Activated CD8-positive, alpha-beta memory T cell treated with anti-CD3 and anti-CD28 coated beads for 1 hour (primary cell): Measurements from ENCODE around the gene ARRDC3.
"Not testable (repeated sequence)": the region's sequence is repeated elsewhere in the genome, so short reads cannot be mapped to it uniquely, and the experiment has no call there.

ENCODE experiments used
- DNase-seq, 2 donors: peaks; one replicate each; pipeline ENCODE4 v3.0.0-alpha.2; 2020; ENCODE audit warnings: low read depth in 1 of 2; ENCODE audit errors: extremely low read depth in 1 of 2

The ARRDC3 gene, protein sequence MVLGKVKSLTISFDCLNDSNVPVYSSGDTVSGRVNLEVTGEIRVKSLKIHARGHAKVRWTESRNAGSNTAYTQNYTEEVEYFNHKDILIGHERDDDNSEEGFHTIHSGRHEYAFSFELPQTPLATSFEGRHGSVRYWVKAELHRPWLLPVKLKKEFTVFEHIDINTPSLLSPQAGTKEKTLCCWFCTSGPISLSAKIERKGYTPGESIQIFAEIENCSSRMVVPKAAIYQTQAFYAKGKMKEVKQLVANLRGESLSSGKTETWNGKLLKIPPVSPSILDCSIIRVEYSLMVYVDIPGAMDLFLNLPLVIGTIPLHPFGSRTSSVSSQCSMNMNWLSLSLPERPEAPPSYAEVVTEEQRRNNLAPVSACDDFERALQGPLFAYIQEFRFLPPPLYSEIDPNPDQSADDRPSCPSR

DNA sequence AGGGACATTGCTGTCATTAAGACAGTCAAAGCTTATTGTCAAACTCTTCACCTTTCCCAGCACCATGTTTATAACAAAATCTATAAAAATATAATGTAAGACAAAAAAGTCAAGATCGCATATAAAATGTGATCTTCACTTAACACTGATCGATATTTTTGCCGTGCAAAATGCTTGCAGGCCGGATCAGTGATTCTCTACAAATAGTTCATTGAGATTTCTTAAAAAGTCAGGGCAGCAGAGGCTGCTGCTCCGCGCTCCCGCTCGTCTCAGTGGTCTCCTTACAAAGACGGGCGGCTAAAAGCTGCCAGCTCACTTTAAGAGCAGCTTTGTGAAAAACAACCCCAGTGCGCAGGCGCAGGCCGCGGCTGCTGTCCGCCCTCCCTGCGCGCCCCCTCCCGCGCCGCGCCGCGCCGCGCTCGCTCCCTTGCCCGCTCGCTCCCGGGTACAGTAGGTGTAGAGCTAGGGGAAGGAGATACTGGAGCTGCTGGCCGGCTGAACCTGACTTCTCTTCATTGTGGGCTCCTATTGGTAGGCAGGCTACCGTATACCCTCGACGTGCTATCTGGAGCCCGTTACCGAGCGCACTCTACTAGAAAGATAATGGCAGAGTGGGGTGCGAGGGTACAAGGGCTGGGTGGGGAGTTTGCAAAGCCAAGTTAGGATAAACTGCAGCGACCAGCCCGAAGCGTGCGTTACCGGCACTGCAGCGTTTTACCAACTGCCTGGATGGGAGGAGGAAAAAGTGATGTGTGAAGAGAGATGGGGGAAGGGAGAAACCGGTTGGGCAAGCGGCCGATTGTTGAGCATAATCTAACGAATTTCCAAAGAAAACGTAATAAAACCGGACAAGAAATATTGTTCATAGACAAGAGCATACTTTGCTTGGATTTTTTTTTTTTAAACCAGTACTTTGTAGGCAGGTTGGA is at the start of gene ARRDC3:
ARRDC3 (minus strand) TSS at position 291 of the 929 bp plus-strand sequence; CDS start at position 66, 225 bp downstream.
- DNase-seq, result peak; percentile 89 to 97

DNA sequence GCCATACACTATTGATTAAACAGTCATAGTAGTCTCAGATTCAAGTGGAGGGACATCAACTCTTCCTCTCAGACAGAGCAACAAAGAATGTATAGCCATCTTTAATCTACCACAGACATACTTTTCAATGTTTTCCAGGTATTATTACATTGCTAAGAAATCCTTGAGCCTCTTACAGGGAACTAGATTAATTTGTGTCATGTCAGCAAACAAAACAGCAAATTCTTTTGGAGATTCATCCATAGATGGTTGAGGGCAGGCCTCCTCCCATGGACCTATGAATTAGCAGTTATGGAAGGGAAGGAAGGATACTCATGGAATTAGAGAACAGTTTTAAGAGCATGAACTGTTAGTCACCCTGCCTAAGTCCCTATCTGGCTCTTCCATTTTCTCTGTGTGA is 47.8 kb upstream of the ARRDC3 start:
- no peak for DNase-seq

GRCh38 chr5:91424638-91425436 is 41.7 kb upstream of the ARRDC3 start:
- no peak for DNase-seq

GRCh38 chr5:91423871-91424270 is 40.8 kb upstream of the ARRDC3 start:
- DNase-seq, result no peak

- DNase-seq, result no peak
Measured at GRCh38 chr5:91420879-91421278, 37.8 kb upstream of the ARRDC3 start.

DNA sequence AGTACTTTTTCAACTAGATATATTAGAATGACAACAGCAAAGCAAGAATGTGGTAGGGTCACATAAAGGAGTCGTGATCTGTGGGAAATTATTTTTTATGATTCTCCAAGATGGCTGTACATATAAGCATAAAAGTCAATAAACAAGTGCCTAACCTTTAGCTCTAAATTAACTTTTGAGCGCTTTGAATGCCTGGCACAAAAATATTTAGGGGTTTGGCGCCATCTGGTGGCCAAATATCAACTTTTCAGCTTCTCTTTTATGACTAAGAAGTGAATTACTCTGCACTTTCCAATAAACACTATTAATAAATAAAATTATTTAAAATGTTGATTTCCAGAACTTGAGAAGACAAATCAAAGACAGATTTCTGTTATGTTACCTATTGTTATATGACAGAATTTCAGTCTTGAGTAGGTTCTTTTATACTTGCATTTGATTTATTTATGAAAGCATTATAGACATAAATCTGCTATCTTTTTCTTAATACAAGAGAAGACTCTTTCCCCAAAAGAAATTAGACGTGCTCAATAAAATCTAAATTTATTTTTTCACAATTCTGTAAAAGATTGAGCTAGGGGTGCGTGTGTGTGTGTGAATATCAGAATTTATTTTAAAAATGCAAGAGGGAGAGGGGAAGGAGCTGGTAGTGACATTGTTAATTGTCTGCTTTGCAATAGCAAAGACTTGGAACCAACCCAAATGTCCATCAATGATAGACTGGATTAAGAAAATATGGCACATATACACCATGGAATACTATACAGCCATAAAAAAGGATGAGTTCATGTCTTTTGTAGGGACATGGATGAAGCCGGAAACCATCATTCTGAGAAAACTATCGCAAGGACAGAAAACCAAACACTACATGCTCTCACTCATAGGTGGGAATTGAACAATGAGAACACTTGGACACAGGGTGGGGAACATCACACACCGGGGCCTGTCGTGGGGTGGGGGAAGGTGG is 36.7 kb upstream of the ARRDC3 start:
- peak; percentile 44 to 58 for DNase-seq

GRCh38 chr5:91419136-91419535 is 36.0 kb upstream of the ARRDC3 start:
- DNase-seq, result no peak

DNA sequence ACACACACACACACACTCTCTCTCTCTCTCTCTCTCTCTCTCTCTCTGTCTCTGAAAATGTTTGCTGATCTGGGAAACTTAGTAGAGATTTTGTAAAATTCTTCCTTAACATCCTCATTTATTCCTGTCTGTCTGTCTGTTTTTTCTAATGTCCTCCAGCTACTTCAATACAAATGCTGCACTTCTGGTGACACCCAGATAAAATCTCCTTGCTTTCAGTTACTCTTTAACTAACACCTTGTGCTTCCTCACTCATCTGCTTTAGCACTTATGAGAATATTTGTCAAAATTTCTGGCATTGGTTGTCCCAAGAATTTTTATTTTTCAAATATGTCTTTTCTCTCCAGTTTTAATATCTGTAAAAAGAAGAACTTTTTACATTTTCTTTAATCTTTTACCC is 35.0 kb upstream of the ARRDC3 start:
- no peak for DNase-seq

DNA sequence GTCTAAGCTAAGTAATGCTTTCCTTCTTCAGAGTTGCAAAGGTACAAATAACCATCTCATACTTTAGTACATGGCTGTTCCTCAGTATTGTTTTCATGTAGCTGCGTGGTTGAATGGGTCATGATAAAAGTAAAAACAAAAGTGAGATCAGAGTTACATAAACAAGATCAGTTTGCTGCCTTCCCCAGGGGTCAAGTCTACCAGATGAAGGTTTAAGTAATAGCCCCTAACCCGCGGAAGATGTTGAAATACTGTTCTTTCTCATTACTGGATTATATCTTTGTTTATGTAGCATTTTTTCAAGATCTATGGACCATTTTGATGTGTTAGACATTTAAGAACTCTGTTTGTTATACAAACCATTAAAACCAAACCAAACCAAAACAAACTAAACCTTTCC is 34.1 kb upstream of the ARRDC3 start:
- DNase-seq, result no peak

DNA sequence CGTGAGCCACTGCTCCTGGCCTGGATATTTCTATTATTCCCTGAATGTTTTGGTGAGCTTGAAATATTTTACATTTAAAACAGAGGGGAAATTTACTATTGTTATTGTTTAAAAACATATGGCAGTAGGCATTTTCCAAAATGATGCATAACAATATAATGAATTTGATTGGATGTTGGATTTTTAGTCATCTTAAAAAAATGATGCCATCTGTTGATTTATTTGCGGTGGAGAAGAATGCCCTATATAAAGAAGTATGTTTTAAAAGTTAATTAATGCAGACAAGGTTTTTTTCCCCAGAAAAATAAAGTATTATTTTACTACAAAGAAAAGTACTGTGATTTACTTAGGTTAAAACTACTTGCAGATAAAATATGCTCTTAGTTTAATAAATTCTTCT is 33.4 kb upstream of the ARRDC3 start:
- no peak for DNase-seq

DNA sequence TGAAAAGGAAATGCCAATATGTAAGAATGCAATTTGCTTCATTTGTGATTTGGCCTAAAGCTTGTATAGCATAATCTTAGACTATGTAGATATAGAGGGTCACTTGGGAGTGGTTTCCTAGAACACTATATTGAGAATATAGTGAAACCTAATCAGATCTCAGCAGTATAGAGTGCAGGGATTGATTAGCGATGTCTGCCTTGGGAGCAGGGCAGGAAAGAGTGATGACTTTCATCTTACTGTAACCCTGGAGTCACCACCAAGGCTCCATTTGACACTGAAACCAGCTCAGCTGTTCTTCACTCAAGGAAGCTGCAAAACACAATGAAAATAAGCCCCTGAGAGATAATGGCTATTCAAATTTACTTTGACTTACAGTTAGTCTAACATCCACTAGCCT is 26.2 kb upstream of the ARRDC3 start:
- DNase-seq, result no peak

GRCh38 chr5:91408710-91409109 is 25.6 kb upstream of the ARRDC3 start:
- DNase-seq, result no peak

- no peak for DNase-seq
Measured at GRCh38 chr5:91407204-91407603, 24.1 kb upstream of the ARRDC3 start.

- no peak for DNase-seq
Measured at GRCh38 chr5:91403438-91403837, 20.3 kb upstream of the ARRDC3 start.

DNA sequence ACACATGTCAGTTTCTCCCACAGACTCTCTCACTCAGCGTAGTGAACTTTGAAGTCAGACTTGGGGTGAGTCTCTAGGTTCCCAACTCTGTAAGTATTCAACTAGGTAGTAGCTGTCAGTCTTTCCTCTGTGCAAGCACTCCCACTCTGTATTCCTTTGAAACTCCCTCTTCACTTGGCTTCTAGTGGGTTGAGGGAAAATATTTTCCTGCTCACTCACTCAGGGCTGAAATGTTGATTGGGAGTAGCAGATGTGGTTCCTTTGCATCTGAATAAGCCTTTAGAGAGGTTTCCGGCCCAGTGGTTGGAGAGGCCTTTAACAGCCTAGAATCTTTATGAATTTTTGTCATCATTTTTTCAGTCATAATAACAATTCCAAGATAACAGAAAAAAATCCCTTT is 18.1 kb upstream of the ARRDC3 start:
- no peak for DNase-seq

GRCh38 chr5:91397791-91398190 is 14.7 kb upstream of the ARRDC3 start:
- no peak for DNase-seq

DNA sequence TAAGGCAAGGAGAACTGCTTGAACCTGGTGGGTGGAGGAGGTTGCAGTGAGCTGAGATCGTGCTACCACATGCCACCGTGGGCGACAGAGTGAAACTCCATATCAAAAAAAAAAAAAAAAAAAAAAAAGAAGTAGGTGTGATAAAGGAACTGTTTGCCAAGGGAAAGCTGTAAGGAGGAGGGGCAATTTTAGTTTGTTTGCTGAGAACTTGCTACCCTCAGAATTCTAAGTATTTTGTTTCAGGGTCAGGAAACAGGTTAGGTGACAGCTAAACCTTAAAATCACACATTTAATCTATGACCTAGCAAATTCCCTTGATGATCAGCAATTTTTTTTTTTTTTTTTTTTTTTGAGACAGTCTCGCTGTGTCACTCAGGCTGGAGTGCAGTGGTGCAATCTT is 7.2 kb upstream of the ARRDC3 start:
- DNase-seq, result no peak

DNA sequence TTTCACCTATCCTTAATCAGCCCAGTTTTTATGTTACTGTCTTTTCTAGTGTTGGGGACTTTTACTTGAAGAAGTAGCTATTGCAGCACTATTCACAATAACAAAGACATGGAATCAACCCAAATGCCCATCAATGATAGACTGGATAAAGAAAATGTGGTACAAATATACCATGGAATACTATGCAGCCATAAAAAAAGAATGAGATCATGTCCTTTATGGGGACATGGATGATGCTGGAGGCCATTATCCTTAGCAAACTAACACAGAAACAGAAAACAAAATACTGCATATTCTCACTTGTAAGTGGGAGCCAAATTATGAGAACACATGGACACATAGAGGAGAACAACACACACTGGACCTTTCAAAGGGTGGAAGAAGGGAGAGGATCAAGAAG is 6.4 kb upstream of the ARRDC3 start:
- DNase-seq, result not testable (repeated sequence)

- DNase-seq, result no peak
Measured at GRCh38 chr5:91388362-91388761, 5.2 kb upstream of the ARRDC3 start.

DNA sequence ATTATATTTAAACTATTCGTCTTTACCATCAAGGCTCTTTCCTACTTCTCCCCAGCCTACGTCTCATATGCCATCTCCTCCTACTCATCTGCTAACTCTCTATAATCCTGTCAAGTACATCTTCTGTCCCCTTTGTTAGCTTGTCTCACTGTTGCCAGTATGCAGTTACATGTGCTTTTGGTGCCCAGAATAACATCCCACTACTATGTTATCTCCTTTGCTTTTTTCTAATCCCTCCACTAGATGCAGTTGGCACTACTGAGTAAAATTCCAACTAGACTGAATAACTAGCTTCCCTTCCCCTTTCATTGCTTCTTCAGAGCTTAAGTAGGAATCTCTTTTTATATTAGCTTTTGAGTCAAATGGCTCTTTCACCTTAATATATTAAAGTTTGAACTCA is 3.0 kb upstream of the ARRDC3 start:
- no peak for DNase-seq
